GM12878 (cell line): Measurements from ENCODE around the gene SOWAHC. TPM values are rescaled to one million over a fixed set of nuclear protein-coding genes. Genes with fewer than 3 reads are reported as not detected.

Experiments used
- ATAC-seq: fragments of 200-7000 bp; cut with Tn5 transposase; 3 replicates; pipeline ENCODE4 v1.9.1; 2020; ENCODE audit warnings: mild to moderate bottlenecking, moderate library complexity
- BruUV-seq: library from RNA; stranded (reverse); fragments of 400-500 nt; replicated peaks from 2 replicates; lab custom pipeline; 2021; lab: Mats Ljungman, UMichigan
- CTCF ChIA-PET: fragments of 300-600 bp; sonication (Branson Sonifier 250); formaldehyde crosslinking; extraction: SDS; loops from one replicate; lab custom pipeline; 2021; ENCODE audit warnings: inconsistent platforms; lab: Yijun Ruan, JAX
- POLR2A ChIA-PET: fragments of 350-600 bp; formaldehyde crosslinking; extraction: SDS; loops from one replicate; lab custom pipeline; 2021; ENCODE audit warnings: inconsistent platforms; lab: Charles Lee
- RAD21 ChIA-PET: fragments of 300-600 bp; sonication (Branson Sonifier 250); formaldehyde crosslinking; loops from one replicate; lab custom pipeline; 2023; ENCODE audit warnings: antibody characterized with exemption; ENCODE audit not compliant: unreplicated experiment; lab: Charles Lee
- SMC1A ChIA-PET: fragments of 300-600 bp; sonication (Branson Sonifier 250); formaldehyde crosslinking; loops from one replicate; lab custom pipeline; 2023; ENCODE audit not compliant: unreplicated experiment, uncharacterized antibody; lab: Charles Lee
- DNase-seq: peaks from one replicate; pipeline ENCODE4 v3.0.0-alpha.2; 2011; ENCODE audit warnings: low read depth, low spot score
- FAIRE-seq: peaks from 3 replicates; lab custom pipeline; 2011; peaks lifted over from hg19 to GRCh38; lab: Jason Lieb, UNC
- H2AFZ ChIP-seq: 2 replicates; pipeline ENCODE4 v1.6.0; 2011; ENCODE audit warnings: low read depth, low read length, control low read depth; ENCODE audit not compliant: control insufficient read depth
- H3K27ac ChIP-seq: 2 replicates; pipeline ENCODE4 v1.5.1; 2011; ENCODE audit warnings: control low read depth; ENCODE audit not compliant: control insufficient read depth, insufficient read depth
- H3K27me3 ChIP-seq, 2 experiments: replicated peaks in 1 of 2; 2 replicates each; pipeline versions ENCODE4 v1.6.0 to v1.6.1; 2011; ENCODE audit warnings: low read length in 1 of 2; ENCODE audit not compliant: control insufficient read depth in 2 of 2, insufficient read depth in 2 of 2
- H3K36me3 ChIP-seq, 2 experiments: 2 replicates each; pipeline ENCODE4 v1.5.1; 2011; ENCODE audit warnings: low read length in 1 of 2; ENCODE audit not compliant: control insufficient read depth in 2 of 2, insufficient read depth in 2 of 2
- H3K4me1 ChIP-seq: 2 replicates; pipeline ENCODE4 v1.6.1; 2011; ENCODE audit warnings: mild to moderate bottlenecking, low read length, moderate library complexity, mixed read lengths; ENCODE audit not compliant: control insufficient read depth, insufficient read depth
- H3K4me2 ChIP-seq: 2 replicates; pipeline ENCODE4 v1.6.0; 2011; ENCODE audit warnings: control low read depth; ENCODE audit not compliant: control insufficient read depth, insufficient read depth
- H3K4me3 ChIP-seq: fragments of 200-600 bp; sonication (generic); 2 replicates; pipeline ENCODE4 v1.5.1; 2016
- H3K79me2 ChIP-seq: 2 replicates; pipeline ENCODE4 v1.6.0; 2011; ENCODE audit warnings: low read length; ENCODE audit not compliant: control insufficient read depth, insufficient read depth
- H3K9ac ChIP-seq: 2 replicates; pipeline ENCODE4 v1.8.0; 2011; ENCODE audit warnings: low read length, control low read depth, mixed read lengths; ENCODE audit not compliant: control insufficient read depth, insufficient read depth
- H3K9me3 ChIP-seq: replicated peaks from 3 replicates; pipeline ENCODE4 v1.5.1; 2011; ENCODE audit warnings: mild to moderate bottlenecking, low read length; ENCODE audit not compliant: control insufficient read depth, insufficient read depth
- H4K20me1 ChIP-seq: 2 replicates; pipeline ENCODE4 v1.6.0; 2011; ENCODE audit not compliant: control insufficient read depth, insufficient read depth
- HDAC6 ChIP-seq: fragments of 200-600 bp; sonication (generic); IDR thresholded peaks from one replicate; pipeline ENCODE4 v1.8.0; 2017; ENCODE audit warnings: antibody characterized with exemption; ENCODE audit not compliant: unreplicated experiment
- HDGF ChIP-seq: fragments of 450-650 bp; IDR thresholded peaks from 2 replicates; pipeline ENCODE4 v1.6.1; 2016; ENCODE audit warnings: antibody characterized with exemption
- NFXL1 ChIP-seq: fragments of 450-650 bp; IDR thresholded peaks from 2 replicates; pipeline ENCODE4 v1.6.1; 2017; ENCODE audit warnings: antibody characterized with exemption, mild to moderate bottlenecking, borderline replicate concordance
- NR2C2 ChIP-seq: IDR thresholded peaks from 2 replicates; pipeline ENCODE4 v1.6.1; 2011; ENCODE audit warnings: borderline replicate concordance, low read depth; ENCODE audit not compliant: control insufficient read depth, insufficient read length
- POLR2AphosphoS5 ChIP-seq: IDR thresholded peaks from 2 replicates; pipeline ENCODE4 v1.6.1; 2011; ENCODE audit warnings: mild to moderate bottlenecking, low read length, inconsistent platforms
- RELB ChIP-seq: fragments of 450-650 bp; IDR thresholded peaks from 2 replicates; pipeline ENCODE4 v1.6.1; 2017; ENCODE audit warnings: low read depth, mild to moderate bottlenecking, moderate library complexity
- USF2 ChIP-seq: IDR thresholded peaks from 2 replicates; pipeline ENCODE4 v1.6.1; 2011; ENCODE audit warnings: low read depth, low read length, improper control_type of control experiment, borderline replicate concordance
- WRNIP1 ChIP-seq: IDR thresholded peaks from 2 replicates; pipeline ENCODE4 v1.6.1; 2011; ENCODE audit warnings: low read depth, low read length, improper control_type of control experiment, borderline replicate concordance
- ZNF687 ChIP-seq: fragments of 450-650 bp; IDR thresholded peaks from 2 replicates; pipeline ENCODE4 v1.6.1; 2017; ENCODE audit warnings: mild to moderate bottlenecking, moderate library complexity
- ZSCAN29 ChIP-seq: fragments of 450-650 bp; IDR thresholded peaks from 2 replicates; pipeline ENCODE4 v1.6.1; 2017; ENCODE audit warnings: mild to moderate bottlenecking, moderate library complexity
- WGBS: methylation state at CpG from one replicate; pipeline ENCODE4 v1.1.6; 2016; ENCODE audit warnings: low lambda C conversion rate; ENCODE audit not compliant: insufficient replicate concordance, insufficient coverage; ENCODE audit errors: missing lambda C conversion rate; 5-methylcytosine and 5-hydroxymethylcytosine counted together
- in situ Hi-C: fragments of 300-500 bp; cut with MboI; formaldehyde crosslinking; loops from 9 replicates; pipeline ENCODE4 v1.14.3; 2018; ENCODE audit warnings: mixed read lengths
- intact Hi-C: fragments of 100-400 bp; cut with micrococcal nuclease; formaldehyde crosslinking; loops from one replicate; pipeline ENCODE4 v1.14.2; 2022; ENCODE audit not compliant: unreplicated experiment
- polyA plus RNA-seq, 11 experiments: library from polyadenylated mRNA; depleted of rRNA in 4 of 11; unstranded in 6 of 11; stranded (reverse) in 5 of 11; fragments of >200 nt; fragmentation: Nextera tagmentation in 4 of 11; fragmentation: Illumina TruSeq in 1 of 11; extraction: Ambion mirVana in 4 of 11; extraction: Trizol in 1 of 11; gene quantifications; 1 replicate in 1 of 11; 2 replicates in 10 of 11; pipeline versions ENCODE4 v1.2.1 to v1.2.3, GENCODE V29; 2011 to 2016; ENCODE audit warnings: inconsistent platforms in 2 of 11, missing spikeins in 2 of 11, low read depth in 1 of 11
- total RNA-seq, 4 experiments: library from RNA; depleted of rRNA in 3 of 4; stranded (reverse); fragments of >200 nt in 3 of 4; fragmentation: Illumina TruSeq in 1 of 4; extraction: Trizol in 1 of 4; gene quantifications; 2 replicates each; pipeline versions ENCODE4 v1.2.1 to v1.2.3, GENCODE V29; 2013 to 2021

Gene SOWAHC
- total and polyA plus RNA-seq, 10 of the 15 experiments (the other 5 are each of a cell fraction or from before 2014, with no cell fraction given): 0.48 to 2.6 (median 1.8) TPM

GRCh38 chr2:109629867-109630266 lies 15.7 kb downstream of the SOWAHC start:
- Histone ChIP-seq H4K20me1 (no peaks in the 10 kb centered on the region), H3K9me3 (no peaks in the 10 kb centered on the region), H3K4me1 (peaks cover 7% of the 10 kb centered on the region), H3K27ac (no peak overlapping the region), H3K4me2 (no peak overlapping the region), H2AFZ (no peak overlapping the region), H3K9ac (no peak overlapping the region), H3K36me3 (no peaks in the 10 kb centered on the region), H3K79me2 (no peaks in the 10 kb centered on the region), H3K27me3 (no peaks in the 10 kb centered on the region), H3K4me3 (no peak overlapping the region)
- CTCF ChIA-PET: interaction anchor here (1.9 kb wide), 1 partner anchor 84 kb away, joined by 5 read pairs; no protein-coding TSS in a partner anchor
- no TSS peak for BruUV-seq
- SMC1A ChIA-PET: interaction anchor here (0.6 kb wide), 1 partner anchor 86 kb away, joined by 3 read pairs; no protein-coding TSS in a partner anchor
- TF ChIP-seq ZNF687: no peak
- no peak for TF ChIP-seq RELB
- no peak for TF ChIP-seq HDGF
- TF ChIP-seq NFXL1: no peak
- TF ChIP-seq ZSCAN29: no peak
- no peak for TF ChIP-seq POLR2AphosphoS5
- no peak for TF ChIP-seq WRNIP1
- TF ChIP-seq USF2: no peak
- no peak for TF ChIP-seq HDAC6
- no peak for TF ChIP-seq NR2C2
- in situ Hi-C loops (no loop called here), intact Hi-C loops (no loop called here)
- no peak for ATAC-seq
- RAD21 ChIA-PET: interaction anchor here (1.2 kb wide), 1 partner anchor 22 kb away, joined by 3 read pairs; no protein-coding TSS in a partner anchor
- 44% methylated on average over 3 of the region's 3 CpGs for WGBS
- POLR2A ChIA-PET: no interaction called here
- DNase-seq: no peak
- no peak for FAIRE-seq
